Activated T-helper 17 cell treated with anti-CD3 and anti-CD28 coated beads, Interleukin-2, amount 50 U/mL, for 72 hours (primary cell): ENCODE measurements around the gene RPL32. TPM values are rescaled to one million over a fixed set of nuclear protein-coding genes. Genes with fewer than 3 reads are reported as not detected.
"Not testable (repeated sequence)": the region's sequence is repeated elsewhere in the genome, so short reads cannot be mapped to it uniquely, and the experiment has no call there.

ENCODE experiments used
- ATAC-seq: fragments of 150-1000 bp; cut with Tn5 transposase; replicated peaks from 2 replicates; pipeline ENCODE4 v1.10.0; 2021; ENCODE audit warnings: mild to moderate bottlenecking, moderate library complexity
- H3K27ac Mint-ChIP-seq: one replicate; pipeline ENCODE4 v1.8.0; 2022; ENCODE audit warnings: mixed read lengths
- H3K27me3 Mint-ChIP-seq: one replicate; pipeline ENCODE4 v1.8.0; 2022; ENCODE audit warnings: mixed read lengths
- H3K36me3 Mint-ChIP-seq: one replicate; pipeline ENCODE4 v1.8.0; 2022; ENCODE audit warnings: low read depth, mild to moderate bottlenecking, mixed read lengths
- H3K4me1 Mint-ChIP-seq: one replicate; pipeline ENCODE4 v1.8.0; 2022; ENCODE audit warnings: mixed read lengths
- H3K4me3 Mint-ChIP-seq: one replicate; pipeline ENCODE4 v1.8.0; 2022; ENCODE audit warnings: mild to moderate bottlenecking, mixed read lengths
- H3K9me3 Mint-ChIP-seq: one replicate; pipeline ENCODE4 v1.8.0; 2022; ENCODE audit warnings: mixed read lengths
- total RNA-seq, 2 donors: library from RNA; stranded (reverse); gene quantifications; one replicate each; pipeline ENCODE4 v1.2.3, GENCODE V29; 2022

RPL32 gene
- total RNA-seq, 2 donors from 2014 or later = 2,210 to 2,773 TPM

DNA sequence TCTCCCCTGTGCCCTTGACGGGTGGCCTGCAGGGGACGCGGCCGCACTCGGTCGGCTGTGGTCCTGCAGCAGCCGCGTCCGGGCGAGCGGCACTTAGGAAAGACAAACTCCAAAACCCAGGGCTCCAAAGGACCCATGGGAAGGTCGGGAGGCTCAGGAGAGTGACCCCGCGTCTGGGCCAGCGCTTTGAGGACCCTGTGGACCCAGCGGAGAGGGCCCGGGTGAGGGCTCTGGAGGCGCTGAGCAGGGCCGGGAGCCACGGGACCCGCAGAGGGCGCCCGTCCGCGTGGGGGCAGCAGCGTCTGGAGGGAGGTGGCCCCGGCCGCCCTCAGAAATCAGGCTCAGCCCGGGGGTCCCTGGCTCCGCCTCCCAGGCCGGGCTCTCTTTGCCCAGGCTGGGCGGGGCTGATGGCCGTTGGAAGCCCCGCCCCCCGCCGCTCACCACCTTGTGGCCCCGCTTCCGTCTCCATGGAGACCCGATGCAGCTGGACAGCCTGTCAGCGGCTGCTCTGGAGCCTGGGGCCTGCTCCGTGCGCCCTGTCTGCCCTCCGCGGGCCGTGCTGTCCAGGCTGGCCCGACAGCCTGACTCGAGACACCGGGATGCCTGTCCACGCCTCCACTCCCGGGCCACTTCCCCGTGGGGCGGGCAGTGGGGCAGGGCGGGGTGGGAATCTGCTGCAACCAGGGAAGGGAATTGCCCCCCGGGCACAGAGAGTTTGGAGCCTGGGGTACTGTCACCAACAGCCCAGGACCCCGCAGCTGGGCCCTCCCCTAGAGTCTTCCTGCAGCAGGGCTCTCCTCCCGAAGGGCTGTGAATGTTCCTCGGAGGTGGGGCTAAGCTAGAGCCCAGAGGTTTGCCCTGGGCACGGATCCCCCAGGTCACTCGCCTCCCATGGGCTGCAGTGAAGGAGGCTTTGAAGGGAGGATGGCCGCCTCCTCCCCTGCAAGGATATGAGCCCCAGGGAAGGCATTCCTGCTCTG lies 34.8 kb upstream of the RPL32 start:
- no peak overlapping the region for H3K27ac Mint-ChIP-seq
- peaks cover 10% of the 10 kb centered on the region for H3K27me3 Mint-ChIP-seq
- peak; percentile 37 for ATAC-seq
- H3K9me3 Mint-ChIP-seq = no peaks in the 10 kb centered on the region
- H3K4me1 Mint-ChIP-seq = no peaks in the 10 kb centered on the region
- H3K36me3 Mint-ChIP-seq = no peaks in the 10 kb centered on the region
- H3K4me3 Mint-ChIP-seq = no peak overlapping the region

DNA sequence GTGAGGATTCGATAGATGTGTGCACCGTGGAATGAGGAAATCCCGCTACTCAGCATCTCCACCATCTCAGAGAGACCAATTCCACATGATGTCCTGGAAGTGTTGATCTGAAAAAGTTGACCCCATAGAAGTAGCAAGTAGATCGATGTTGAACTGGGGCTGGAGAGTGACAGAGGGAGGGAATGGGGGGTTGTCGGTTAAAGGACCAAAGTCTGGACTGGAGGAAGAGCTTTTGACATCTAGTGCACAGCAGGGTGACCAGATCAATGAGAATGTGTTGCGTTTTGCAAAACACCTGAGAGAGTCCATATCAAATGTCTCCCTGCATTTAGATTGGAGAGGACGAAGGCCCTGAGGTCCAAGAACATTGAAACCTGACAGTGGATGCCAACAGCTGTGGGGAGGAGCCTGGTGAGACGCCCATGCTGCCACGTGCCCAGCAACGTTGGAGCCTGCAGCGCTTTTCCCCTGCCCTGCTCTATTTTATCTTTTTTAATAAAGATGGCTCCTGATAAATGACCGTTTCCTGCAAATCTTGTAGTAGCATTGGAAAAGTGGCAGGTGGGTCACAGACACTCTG lies 30.1 kb upstream of the RPL32 start:
- peaks cover 8% of the 10 kb centered on the region for H3K4me1 Mint-ChIP-seq
- no peaks in the 10 kb centered on the region for H3K9me3 Mint-ChIP-seq
- H3K27ac Mint-ChIP-seq = no peak overlapping the region
- ATAC-seq = no peak
- H3K27me3 Mint-ChIP-seq = peaks cover 13% of the 10 kb centered on the region
- no peaks in the 10 kb centered on the region for H3K36me3 Mint-ChIP-seq
- H3K4me3 Mint-ChIP-seq = no peak overlapping the region

DNA sequence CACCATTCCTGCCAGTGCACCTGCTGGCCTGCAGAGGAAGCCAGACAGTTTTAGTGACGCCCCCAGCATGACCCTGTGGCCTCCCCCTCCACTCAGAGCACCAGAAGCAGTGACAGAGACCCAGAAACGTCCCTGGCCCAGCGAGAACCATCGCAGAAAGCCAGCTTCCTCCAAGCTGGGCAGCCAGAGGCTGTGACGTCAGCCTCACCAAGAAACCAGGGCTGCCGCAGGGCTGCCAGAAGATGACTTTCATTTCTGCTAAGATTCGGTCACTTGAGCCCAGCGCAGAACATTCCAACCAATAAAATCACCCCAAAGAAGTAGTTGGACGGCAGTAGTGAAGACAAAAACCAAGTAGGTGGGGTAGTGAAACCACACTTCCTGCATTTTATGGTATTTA lies 29.6 kb upstream of the RPL32 start:
- Mint-ChIP-seq H3K36me3 (no peaks in the 10 kb centered on the region), H3K27me3 (peaks cover 13% of the 10 kb centered on the region), H3K9me3 (no peaks in the 10 kb centered on the region), H3K4me1 (peaks cover 8% of the 10 kb centered on the region), H3K4me3 (no peak overlapping the region), H3K27ac (no peak overlapping the region)
- ATAC-seq = no peak

DNA sequence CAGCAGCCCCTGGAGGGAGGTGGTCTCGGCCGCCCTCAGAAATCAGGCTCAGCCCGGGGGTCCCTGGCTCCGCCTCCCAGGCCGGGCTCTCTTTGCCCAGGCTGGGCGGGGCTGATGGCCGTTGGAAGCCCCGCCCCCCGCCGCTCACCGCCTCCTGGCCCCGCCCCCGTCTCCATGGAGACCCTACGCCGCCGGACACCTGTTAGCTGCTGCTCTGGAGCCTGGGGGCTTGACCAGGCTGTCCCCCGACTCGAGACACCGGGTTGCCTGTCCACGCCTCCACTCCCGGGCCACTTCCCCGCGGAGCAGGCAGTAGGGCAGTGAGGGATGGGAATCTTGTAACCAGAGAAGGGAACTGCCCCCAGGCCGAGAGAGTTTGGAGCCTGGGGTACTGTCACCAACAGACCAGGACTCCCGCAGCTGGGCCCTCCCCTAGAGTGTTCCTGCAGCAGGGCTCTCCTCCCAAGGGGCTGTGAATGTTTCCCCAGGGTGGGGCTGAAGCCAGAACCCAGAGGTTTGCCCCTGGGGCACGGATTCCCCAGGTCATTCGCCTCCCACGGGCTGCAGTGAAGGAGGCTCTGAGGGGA lies 27.8 kb upstream of the RPL32 start:
- peaks cover 8% of the 10 kb centered on the region for H3K4me1 Mint-ChIP-seq
- peak; percentile 46 for ATAC-seq
- H3K27me3 Mint-ChIP-seq = peaks cover 7% of the 10 kb centered on the region
- H3K4me3 Mint-ChIP-seq = peak overlapping the region; percentile 87
- H3K27ac Mint-ChIP-seq = no peak overlapping the region
- H3K9me3 Mint-ChIP-seq = peaks cover 5% of the 10 kb centered on the region
- no peaks in the 10 kb centered on the region for H3K36me3 Mint-ChIP-seq

DNA sequence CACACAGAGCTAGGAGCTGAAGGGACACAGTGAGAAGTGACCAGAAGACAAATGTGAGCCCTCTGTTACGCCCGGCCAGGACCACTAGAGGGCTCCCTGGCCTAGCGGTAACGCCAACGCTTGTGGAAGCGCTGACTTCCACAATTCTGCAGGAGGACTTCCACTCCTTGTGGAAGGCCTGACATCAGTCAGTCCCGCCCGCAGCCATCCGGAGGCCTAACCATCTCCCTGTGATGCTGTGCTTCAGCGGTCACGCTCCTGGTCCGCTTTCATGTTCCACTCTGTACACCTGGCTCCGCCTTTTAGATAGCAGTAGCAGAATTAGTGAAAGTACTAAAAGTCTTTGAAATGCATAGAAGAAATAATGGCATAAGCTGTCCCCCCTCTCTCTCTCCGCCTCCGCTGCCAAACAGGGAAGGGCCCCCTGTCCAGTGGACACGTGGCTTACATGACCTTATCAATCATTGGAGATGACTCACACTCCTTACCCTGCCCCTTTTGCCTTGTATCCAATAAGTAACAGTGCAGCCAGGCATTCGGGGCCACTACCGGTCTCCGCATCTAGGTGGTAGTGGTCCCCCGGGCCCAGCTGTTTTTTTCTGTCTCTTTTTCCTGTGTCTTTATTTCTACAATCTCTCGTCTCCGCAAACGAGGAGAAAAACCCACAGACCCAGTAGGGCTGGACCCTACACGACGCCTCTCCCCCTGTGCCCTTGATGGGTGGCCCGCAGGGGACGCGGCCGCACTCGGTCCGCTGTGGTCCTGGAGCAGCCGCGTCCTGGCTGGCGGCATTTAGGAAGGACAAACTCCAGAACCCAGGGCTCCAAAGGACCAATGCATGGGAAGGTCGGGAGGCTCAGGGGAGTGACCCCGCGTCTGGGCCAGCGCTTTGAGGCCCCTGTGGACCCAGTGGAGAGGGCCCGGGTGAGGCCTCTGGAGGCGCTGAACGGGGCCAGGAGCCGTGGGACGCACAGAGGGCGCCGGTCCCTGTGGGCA lies 27.0 kb upstream of the RPL32 start:
- Mint-ChIP-seq H3K4me3 (peak overlapping the region; percentile 87), H3K9me3 (peaks cover 5% of the 10 kb centered on the region), H3K36me3 (no peaks in the 10 kb centered on the region), H3K4me1 (peaks cover 8% of the 10 kb centered on the region), H3K27me3 (peaks cover 7% of the 10 kb centered on the region), H3K27ac (peak overlapping the region; percentile 48)
- peak; percentile 86 for ATAC-seq

DNA sequence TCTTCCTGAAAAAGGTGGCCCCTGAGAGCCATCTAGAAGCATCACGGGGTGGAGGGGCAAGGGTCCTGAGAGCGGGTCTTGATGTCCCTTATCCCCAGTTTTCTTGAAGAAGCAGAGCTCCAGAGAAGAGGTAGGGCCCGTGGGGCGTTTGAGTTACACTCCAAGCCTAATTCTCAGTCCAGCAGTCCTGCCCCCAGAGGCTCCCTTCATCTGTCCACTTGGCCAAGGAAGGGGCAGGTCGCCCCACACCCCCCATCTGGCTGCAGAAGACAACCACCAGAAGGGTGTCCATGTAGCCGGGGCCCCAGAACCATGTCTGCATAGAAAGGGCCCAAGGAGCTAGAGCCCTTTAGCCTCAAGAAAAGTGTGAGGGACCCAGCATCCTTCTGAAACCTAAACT lies 25.5 kb upstream of the RPL32 start:
- peaks cover 5% of the 10 kb centered on the region for H3K9me3 Mint-ChIP-seq
- H3K4me1 Mint-ChIP-seq = peaks cover 8% of the 10 kb centered on the region
- no peaks in the 10 kb centered on the region for H3K36me3 Mint-ChIP-seq
- peaks cover 7% of the 10 kb centered on the region for H3K27me3 Mint-ChIP-seq
- no peak overlapping the region for H3K4me3 Mint-ChIP-seq
- no peak for ATAC-seq
- H3K27ac Mint-ChIP-seq = no peak overlapping the region

DNA sequence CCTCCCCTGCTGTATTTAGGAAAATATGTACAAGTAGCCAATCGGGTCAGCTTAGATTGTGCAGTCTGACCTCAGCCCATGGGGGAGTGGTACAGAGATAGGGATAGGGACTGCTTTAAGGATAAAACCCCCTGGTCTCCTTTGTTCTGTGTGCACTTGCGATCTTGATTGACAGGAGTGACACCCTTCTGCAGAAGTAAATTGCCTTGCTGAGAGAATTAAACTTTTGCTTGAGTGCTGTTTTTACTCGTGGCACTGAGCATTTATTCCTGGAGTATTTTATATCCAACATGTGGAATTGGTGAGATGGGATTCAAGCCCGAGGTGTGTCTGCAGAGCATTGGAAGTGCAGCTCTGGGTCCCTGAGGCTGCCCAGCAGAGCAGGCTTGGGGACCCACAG lies 23.9 kb upstream of the RPL32 start:
- H3K27ac Mint-ChIP-seq = no peak overlapping the region
- H3K4me1 Mint-ChIP-seq = peaks cover 8% of the 10 kb centered on the region
- no peak overlapping the region for H3K4me3 Mint-ChIP-seq
- no peak for ATAC-seq
- no peaks in the 10 kb centered on the region for H3K36me3 Mint-ChIP-seq
- H3K27me3 Mint-ChIP-seq = peaks cover 7% of the 10 kb centered on the region
- H3K9me3 Mint-ChIP-seq = peaks cover 5% of the 10 kb centered on the region

DNA sequence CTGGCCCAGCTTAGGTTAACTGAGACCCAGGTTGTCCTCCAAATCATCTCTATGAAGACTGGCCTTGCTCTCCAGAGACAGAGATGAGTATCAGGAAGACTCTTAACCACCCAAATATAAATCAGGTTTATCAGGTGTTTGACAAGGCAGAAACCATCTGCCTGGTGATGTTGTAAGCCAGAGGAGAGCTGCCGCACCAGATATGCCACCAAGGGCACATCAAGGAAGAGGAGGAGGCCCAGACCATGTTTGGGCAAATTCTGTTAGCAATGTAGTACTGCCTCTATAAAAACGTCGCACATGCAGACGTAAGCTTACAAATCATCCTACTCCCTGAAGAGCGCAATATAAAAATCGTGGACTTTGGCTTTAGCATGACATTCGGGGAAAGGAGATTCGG lies 21.0 kb upstream of the RPL32 start:
- peaks cover 5% of the 10 kb centered on the region for H3K9me3 Mint-ChIP-seq
- ATAC-seq = no peak
- no peaks in the 10 kb centered on the region for H3K4me1 Mint-ChIP-seq
- H3K27ac Mint-ChIP-seq = no peak overlapping the region
- no peak overlapping the region for H3K4me3 Mint-ChIP-seq
- no peaks in the 10 kb centered on the region for H3K36me3 Mint-ChIP-seq
- H3K27me3 Mint-ChIP-seq = peaks cover 4% of the 10 kb centered on the region

DNA sequence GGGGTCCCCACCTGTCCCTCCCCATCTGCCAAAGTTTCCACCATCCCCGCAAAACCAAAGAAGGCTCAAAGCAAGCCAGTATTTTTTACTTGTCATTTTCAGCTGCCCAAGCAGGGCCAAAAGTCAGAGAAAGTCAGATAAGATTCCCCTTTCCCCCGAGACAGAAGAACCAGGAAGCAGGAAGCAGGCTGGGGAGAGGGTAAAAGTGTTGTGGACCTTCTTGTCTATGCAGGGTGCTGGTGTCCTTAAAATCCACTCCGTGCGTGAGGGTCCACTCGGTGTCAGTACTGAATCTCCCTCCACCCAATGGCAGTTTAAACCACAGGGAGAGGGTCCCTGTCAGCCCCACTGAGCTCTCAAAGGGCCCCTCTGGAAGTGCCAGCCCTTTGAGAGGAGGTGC lies 20.2 kb upstream of the RPL32 start:
- Mint-ChIP-seq H3K4me1 (no peaks in the 10 kb centered on the region), H3K27me3 (peaks cover 4% of the 10 kb centered on the region)

DNA sequence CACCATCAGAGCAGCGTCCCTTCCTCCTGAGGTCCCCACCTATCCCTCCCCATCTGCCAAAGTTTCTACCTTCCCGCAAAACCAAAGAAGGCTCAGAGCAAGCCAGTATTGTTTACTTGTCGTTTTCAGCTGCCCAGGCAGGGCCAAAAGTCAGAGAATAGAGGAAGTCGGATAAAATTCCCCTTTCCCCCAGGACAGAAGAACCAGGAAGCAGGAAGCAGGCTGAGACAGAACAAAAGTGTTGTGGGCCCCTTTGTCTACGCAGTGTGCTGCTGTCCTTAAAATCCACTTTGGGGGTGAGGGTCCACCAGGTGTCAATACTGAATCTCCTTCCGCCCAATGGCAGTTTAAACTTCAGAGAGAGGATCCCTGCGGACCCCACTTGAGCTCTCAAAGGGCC lies 18.5 kb upstream of the RPL32 start:
- H3K27me3 Mint-ChIP-seq = no peaks in the 10 kb centered on the region
- no peaks in the 10 kb centered on the region for H3K4me1 Mint-ChIP-seq
- H3K27ac Mint-ChIP-seq = no peak overlapping the region
- ATAC-seq = no peak
- no peaks in the 10 kb centered on the region for H3K36me3 Mint-ChIP-seq
- H3K9me3 Mint-ChIP-seq = peaks cover under 1% of the 10 kb centered on the region
- H3K4me3 Mint-ChIP-seq = no peak overlapping the region

More for the DNA sequence above, 20.2 kb upstream of the RPL32 start:
- H3K36me3 Mint-ChIP-seq = no peaks in the 10 kb centered on the region
- no peak for ATAC-seq
- H3K27ac Mint-ChIP-seq = no peak overlapping the region
- H3K4me3 Mint-ChIP-seq = no peak overlapping the region
- H3K9me3 Mint-ChIP-seq = peaks cover 5% of the 10 kb centered on the region

DNA sequence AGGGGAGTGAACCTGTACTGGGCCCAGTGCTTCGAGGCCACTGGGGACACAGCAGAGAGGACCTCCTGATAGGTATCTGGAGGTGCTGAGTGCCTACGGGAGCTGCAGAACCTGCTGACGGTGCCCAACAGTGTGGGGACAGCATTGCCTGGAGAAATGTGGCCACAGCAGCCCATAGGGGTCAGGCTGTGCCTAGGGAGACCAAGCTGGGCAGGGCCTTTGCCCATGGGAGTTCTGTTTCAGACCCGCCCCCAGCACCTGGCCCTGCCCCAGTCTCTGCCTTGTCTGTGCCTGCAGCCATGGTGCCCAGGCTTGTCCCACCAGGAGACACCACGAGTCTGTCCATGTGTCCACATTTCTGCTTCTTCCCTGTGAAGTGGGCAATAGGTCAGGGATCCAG lies 15.3 kb upstream of the RPL32 start:
- H3K36me3 Mint-ChIP-seq = no peaks in the 10 kb centered on the region
- no peaks in the 10 kb centered on the region for H3K9me3 Mint-ChIP-seq
- H3K4me3 Mint-ChIP-seq = no peak overlapping the region
- no peak overlapping the region for H3K27ac Mint-ChIP-seq
- peaks cover 3% of the 10 kb centered on the region for H3K27me3 Mint-ChIP-seq
- ATAC-seq = no peak
- H3K4me1 Mint-ChIP-seq = no peaks in the 10 kb centered on the region

DNA sequence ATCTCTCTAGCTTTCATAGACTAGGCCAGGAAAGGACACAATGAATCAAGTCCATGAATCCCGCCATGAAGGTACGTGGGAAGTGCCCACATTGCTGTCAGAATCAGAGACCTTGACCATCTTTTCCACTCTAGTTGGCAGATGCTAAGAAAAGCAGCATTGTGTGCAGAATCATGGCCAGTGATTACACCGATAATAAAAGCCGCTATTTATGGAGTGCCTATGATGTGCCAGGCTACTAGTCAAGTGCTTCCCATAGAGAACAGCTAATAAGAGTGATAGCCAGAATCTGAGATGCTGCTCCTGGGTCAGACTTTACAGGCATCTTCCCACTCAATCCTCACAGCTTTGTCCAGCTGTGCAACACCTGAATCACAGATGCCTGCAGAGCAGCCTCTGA lies 13.2 kb upstream of the RPL32 start:
- Mint-ChIP-seq H3K4me3 (no peak overlapping the region), H3K4me1 (no peaks in the 10 kb centered on the region), H3K27me3 (peaks cover 7% of the 10 kb centered on the region)

DNA sequence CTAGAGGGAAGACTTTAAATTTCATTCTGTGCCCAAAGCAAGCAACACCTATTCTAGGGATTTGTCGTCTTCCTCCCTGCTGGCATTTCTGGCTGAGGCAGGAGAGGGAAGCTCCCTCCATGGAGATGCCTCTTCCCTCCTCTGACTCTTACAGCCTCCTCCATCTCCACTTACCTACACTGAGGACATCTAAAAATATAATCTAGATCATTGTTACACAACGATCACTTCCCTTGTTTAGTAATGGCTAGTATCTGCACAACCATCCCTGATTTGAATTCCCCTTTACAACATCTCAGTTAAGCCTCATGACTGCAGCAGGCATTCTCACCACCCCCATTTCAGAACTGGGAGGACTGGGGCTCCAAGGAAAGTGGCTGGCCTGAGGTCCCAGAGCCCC lies 12.5 kb upstream of the RPL32 start:
- not testable (repeated sequence) for H3K4me3 Mint-ChIP-seq, H3K36me3 Mint-ChIP-seq, H3K4me1 Mint-ChIP-seq, H3K27me3 Mint-ChIP-seq, H3K27ac Mint-ChIP-seq, ATAC-seq, H3K9me3 Mint-ChIP-seq

More for the DNA sequence above, 13.2 kb upstream of the RPL32 start:
- no peaks in the 10 kb centered on the region for H3K9me3 Mint-ChIP-seq
- H3K27ac Mint-ChIP-seq = no peak overlapping the region
- ATAC-seq = no peak
- no peaks in the 10 kb centered on the region for H3K36me3 Mint-ChIP-seq

DNA sequence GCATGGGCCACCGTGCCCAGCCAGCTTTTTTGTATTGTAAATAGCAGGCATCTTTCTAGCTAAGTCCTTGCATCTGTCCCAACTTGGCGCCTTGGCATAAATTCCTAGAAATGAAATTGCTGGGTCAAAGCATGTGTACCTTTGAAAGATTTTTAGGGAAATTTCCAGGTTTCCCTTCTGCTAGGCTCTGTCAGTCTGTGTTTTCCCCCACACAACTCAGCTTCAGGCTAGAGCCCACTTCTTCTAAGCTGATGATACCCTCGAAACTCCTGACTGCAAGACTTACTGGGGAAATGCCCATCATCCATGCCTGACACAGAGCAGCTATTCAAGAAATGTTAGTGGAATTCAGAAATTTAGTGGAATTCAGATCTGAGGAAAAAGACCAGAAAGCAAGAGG lies 10.8 kb upstream of the RPL32 start:
- Mint-ChIP-seq H3K4me1 (no peaks in the 10 kb centered on the region), H3K27ac (no peak overlapping the region), H3K4me3 (no peak overlapping the region), H3K36me3 (no peaks in the 10 kb centered on the region), H3K27me3 (peaks cover 7% of the 10 kb centered on the region), H3K9me3 (no peaks in the 10 kb centered on the region)
- ATAC-seq = no peak
